GM12875 (cell line): Measurements from ENCODE around the gene ZNF573.
"Not testable (repeated sequence)": the region's sequence is repeated elsewhere in the genome, so short reads cannot be mapped to it uniquely, and the experiment has no call there.

ENCODE experiments used
- H3K4me3 ChIP-seq: one replicate; pipeline ENCODE4 v1.5.1; 2011; ENCODE audit warnings: low read depth, low read length, control low read depth
- TF ChIP-seq, protein P1 (sequence below): IDR thresholded peaks from 2 replicates; pipeline ENCODE4 v1.5.1; 2011; ENCODE audit warnings: low read depth, mild to moderate bottlenecking, control low read depth, inconsistent platforms, low read length, moderate library complexity, borderline replicate concordance; ENCODE audit not compliant: insufficient read depth

Gene ZNF573

DNA sequence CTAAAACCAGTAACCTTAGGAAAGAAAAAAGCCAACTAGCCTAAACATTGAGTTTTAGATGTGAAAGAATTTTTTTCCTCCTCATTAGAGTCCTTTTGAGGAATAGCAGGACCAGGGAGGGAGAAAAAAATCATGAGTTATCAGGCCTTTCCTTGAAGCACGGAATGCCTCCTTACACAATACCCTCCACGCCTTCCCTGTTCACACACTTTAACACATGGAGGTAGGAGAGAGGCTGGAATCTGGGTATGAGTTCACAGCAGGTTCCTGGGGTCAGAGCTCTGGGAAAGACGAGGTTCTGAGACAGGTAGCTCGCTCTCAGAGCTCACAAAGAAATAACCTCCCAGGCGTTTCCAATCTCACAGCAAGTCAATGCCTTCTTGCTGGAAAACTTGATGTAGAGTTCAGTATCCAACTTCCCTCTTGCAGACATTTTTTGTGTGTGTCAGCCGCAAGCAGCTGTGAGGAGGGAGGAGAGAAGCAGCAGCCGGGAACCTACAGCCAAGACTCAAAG lies 716 bp downstream of the ZNF573 start:
- peak overlapping the region; percentile 85 for H3K4me3 ChIP-seq
- TF ChIP-seq, protein P1, sequence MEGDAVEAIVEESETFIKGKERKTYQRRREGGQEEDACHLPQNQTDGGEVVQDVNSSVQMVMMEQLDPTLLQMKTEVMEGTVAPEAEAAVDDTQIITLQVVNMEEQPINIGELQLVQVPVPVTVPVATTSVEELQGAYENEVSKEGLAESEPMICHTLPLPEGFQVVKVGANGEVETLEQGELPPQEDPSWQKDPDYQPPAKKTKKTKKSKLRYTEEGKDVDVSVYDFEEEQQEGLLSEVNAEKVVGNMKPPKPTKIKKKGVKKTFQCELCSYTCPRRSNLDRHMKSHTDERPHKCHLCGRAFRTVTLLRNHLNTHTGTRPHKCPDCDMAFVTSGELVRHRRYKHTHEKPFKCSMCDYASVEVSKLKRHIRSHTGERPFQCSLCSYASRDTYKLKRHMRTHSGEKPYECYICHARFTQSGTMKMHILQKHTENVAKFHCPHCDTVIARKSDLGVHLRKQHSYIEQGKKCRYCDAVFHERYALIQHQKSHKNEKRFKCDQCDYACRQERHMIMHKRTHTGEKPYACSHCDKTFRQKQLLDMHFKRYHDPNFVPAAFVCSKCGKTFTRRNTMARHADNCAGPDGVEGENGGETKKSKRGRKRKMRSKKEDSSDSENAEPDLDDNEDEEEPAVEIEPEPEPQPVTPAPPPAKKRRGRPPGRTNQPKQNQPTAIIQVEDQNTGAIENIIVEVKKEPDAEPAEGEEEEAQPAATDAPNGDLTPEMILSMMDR, result no peak

DNA sequence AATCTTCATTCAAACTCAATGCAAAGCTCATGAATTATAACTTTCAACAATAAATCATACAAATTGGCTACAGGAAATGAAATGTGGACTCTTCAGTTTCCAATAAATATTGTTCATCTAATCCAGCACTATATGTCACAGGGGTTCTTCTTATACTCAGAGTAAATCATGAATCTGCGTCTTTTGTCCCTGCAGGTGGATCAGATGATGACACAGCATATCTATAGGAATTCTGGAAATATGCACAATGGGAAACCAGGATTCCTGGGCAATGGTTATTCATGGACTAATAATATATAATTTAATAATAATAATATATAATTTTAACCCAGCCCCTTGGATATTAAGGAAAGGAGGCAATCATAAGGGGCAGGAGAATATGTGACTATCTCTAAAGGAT lies 8.4 kb downstream of the ZNF573 start:
- no peak overlapping the region for H3K4me3 ChIP-seq
- TF ChIP-seq, protein P1, result no peak

DNA sequence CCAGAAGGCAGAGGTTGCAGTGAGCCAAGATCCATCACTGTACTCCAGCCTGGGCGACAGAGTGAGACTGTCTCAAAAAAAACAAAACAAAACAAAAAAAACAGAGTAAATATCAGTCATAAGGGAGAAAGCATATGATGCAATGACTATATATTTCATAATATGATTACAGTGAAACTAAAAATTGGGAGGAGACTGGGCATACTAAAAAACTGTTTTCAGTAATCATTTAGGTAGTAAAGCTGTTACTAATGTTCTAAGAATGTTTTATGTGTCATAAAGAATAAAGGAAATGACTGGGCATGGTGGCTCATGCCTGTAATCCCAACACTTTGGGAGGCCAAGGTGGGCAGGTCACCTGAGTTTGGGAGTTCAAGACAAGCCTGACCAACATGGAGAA lies 15.9 kb downstream of the ZNF573 start:
- no peak overlapping the region for H3K4me3 ChIP-seq
- TF ChIP-seq, protein P1, result no peak

DNA sequence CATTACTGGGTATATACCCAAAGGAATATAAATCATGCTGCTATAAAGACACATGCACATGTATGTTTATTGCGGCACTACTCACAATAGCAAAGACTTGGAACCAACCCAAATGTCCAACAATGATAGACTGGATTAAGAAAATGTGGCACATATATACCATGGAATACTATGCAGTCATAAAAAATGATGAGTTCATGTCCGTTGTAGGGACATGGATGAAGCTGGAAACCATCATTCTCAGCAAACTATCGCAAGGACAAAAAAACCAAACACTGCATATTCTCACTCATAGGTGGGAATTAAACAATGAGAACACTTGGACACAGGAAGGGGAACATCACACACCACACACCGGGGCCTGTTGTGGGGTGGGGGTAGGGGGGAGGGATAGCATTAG lies 21.7 kb downstream of the ZNF573 start:
- H3K4me3 ChIP-seq, result not testable (repeated sequence)

DNA sequence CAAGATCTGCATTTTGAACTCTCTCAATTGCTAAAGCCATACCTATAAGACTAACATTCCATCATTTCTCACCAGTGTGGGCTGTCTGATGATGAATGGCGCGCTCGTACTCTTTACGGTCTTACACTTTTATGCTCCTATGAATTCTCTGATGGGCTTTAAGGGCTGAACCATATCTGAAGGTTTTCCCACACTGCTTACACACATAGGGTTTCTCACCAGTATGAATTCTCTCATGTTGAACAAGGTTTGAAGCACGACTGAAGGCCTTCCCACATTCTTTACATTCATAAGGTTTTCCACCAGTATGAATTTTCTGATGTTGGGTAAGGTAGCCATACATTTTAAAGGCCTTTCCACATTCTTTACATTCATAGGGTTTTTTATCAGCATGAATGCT lies 41.0 kb downstream of the ZNF573 start:
- TF ChIP-seq, protein P1, result no peak
- no peak overlapping the region for H3K4me3 ChIP-seq

DNA sequence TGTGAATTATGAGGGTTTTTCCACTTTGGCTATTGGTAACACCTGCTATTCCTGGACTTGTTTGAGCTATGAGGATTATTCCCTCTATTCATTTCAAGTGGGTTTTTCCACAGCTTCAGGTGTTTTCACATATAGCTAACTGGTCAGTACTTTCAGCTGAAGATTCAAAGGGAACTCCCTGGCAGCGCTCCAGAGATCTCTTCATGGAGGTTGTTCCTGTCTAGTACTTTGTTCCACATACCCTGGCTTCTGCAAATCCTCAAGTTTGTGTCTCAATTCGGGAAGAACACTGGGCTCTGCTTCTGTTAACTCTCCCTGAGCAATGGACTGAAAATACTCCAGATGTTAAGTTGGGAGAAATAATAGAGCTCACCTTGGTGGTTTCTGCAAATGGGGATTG lies 54.2 kb downstream of the ZNF573 start:
- TF ChIP-seq, protein P1, result no peak

DNA sequence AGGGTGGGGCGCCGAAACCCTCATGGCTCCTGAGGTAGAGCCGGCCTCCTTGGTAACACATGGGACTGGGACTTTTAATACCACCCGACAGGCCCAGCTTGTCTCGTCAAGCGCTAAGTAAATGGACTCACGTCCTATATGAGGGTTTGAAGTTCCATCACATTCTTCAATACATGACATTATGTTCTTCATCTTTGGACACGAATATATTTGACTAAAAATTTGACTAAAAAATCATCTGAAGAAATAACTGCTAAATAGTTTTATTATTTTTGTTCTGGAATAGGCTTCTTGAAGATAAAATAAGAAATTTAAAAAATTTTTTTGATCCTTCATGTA lies 59.5 kb downstream of the ZNF573 start:
- TF ChIP-seq, protein P1, result no peak
- peak overlapping the region; percentile 75 for H3K4me3 ChIP-seq

More for the DNA sequence above, 54.2 kb downstream of the ZNF573 start:
- H3K4me3 ChIP-seq, result no peak overlapping the region
